Upper lobe of left lung (tissue), 4 donors: Measurements from ENCODE around the gene SEC11A.

Source experiments
- POLR2A ChIP-seq, 4 donors: fragments of 450-650 bp; IDR thresholded peaks; one replicate each; pipeline ENCODE4 v1.5.1; 2016 to 2017; ENCODE audit warnings: antibody characterized with exemption in 4 of 4, mild to moderate bottlenecking in 2 of 4
- POLR2AphosphoS5 ChIP-seq, 2 donors: sonication (generic); formaldehyde crosslinking; IDR thresholded peaks; one replicate each; pipeline ENCODE4 v1.5.1; 2017; ENCODE audit warnings: antibody characterized with exemption in 2 of 2
- TF ChIP-seq, protein P1 (sequence below), 6 experiments: fragments of 450-650 bp in 4 of 6; fragments of 200-600 bp in 2 of 6; sonication (generic) in 2 of 6; IDR thresholded peaks; one replicate each; pipeline ENCODE4 v1.5.1; 2016 to 2019; ENCODE audit warnings: antibody characterized with exemption in 6 of 6

DNA sequence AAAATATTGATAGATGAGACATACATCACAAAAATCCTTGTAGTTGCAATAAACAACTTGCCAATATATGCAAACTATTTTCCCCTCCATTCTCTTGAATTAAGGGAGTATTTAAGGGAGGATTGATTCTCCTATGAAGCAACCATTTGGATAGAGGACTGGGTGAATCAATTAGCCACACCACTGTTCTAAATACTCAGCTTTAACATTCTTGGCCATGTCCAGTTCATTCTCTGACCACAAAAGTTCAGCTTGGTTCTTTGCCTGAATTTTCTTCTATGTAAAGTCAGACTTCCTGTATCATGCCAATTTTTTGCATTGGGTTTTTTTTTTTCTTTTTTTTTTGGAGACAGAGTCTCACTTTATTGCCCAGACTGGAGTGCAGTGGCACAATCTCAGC is 15.8 kb upstream of the SEC11A start:
- TF ChIP-seq, protein P1, sequence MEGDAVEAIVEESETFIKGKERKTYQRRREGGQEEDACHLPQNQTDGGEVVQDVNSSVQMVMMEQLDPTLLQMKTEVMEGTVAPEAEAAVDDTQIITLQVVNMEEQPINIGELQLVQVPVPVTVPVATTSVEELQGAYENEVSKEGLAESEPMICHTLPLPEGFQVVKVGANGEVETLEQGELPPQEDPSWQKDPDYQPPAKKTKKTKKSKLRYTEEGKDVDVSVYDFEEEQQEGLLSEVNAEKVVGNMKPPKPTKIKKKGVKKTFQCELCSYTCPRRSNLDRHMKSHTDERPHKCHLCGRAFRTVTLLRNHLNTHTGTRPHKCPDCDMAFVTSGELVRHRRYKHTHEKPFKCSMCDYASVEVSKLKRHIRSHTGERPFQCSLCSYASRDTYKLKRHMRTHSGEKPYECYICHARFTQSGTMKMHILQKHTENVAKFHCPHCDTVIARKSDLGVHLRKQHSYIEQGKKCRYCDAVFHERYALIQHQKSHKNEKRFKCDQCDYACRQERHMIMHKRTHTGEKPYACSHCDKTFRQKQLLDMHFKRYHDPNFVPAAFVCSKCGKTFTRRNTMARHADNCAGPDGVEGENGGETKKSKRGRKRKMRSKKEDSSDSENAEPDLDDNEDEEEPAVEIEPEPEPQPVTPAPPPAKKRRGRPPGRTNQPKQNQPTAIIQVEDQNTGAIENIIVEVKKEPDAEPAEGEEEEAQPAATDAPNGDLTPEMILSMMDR (IDR thresholded peaks at IDR 0.05), result no peak
- no peak for TF ChIP-seq POLR2AphosphoS5 (IDR thresholded peaks at IDR 0.05)
- TF ChIP-seq POLR2A (IDR thresholded peaks at IDR 0.05), result no peak
